ENCODE measurements around the gene HDGFL3.
A peak's percentile ranks its signal among the peaks of the same experiment; 100 is the strongest.
"Not testable (repeated sequence)": the region's sequence is repeated elsewhere in the genome, so short reads cannot be mapped to it uniquely, and the experiment has no call there.

The HDGFL3 gene

DNA sequence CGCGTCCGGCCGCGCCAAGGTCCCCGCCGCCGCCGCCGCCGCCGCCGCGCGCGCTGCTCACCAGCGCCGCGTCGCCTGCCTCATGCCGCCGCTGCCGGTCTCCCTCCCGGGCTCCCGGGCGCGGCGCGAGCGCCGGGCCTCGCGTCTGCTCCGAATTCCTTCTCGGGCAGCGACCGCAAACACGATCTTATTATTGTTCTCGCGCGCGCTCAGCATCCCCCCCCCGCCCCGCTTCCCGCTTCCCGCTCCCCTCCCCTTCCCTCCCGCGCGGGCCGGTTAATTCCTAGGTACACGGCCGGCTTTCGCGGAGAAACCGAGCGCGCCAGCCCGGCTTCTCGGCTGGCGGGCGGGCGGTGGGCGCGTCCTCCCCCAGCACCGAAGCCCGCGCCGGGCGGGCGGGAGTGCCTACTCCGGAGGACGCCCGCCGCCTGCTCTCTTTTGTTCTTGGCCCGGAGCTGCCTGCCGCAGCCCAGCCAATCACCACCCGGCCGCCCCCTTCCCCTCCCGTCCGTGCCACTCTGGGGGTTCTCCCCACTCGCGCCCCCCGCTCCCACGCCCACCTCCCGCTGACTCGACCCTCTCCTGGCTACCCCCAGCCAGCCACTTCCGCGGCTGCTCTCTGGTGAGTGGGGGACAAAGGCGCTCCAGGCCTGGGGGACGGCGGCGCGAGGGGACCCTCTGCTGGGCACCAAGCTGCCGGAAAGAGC, at the start of gene HDGFL3:
HDGFL3 (minus strand) TSS at position 164 of the 707 bp plus-strand sequence. CDS start 409 bp downstream, outside the sequence.
- DNase-seq, result peak; percentile 66

DNA sequence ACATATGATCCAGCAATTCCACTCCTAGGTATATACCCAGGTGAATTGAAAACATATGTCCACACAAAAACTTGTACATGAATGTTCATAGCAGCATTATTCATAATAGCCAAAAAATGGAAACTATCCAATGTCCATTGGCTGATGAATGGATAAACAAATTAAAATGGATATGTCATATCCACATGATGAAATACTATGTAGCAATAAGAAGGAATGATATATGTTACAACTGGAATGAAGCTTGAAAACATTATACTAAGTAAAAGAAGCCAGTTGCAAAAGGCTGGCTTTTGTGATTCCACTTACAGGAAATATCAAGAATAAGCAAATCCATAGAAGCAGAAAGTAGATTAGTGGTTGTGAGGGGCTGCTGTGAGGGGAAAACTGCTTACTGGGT, 43.2 kb upstream of the HDGFL3 start:
- DNase-seq, result no peak

DNA sequence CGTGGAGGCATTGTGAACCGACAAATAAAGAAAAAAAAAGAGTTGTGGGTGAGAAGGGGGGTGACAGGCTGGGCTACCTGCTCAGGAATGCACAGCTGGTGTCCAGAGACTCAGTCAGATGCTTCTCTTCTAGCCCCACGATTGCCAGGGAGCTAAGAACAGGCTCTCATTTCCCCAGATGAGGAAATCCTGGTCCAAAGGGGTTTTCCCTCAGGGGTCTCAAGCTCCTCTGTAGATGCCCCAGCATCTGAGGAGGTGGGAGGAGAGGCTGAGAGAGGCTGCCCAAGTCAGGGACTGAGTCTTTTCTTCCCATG, 41.4 kb upstream of the HDGFL3 start:
- no peak for DNase-seq

DNA sequence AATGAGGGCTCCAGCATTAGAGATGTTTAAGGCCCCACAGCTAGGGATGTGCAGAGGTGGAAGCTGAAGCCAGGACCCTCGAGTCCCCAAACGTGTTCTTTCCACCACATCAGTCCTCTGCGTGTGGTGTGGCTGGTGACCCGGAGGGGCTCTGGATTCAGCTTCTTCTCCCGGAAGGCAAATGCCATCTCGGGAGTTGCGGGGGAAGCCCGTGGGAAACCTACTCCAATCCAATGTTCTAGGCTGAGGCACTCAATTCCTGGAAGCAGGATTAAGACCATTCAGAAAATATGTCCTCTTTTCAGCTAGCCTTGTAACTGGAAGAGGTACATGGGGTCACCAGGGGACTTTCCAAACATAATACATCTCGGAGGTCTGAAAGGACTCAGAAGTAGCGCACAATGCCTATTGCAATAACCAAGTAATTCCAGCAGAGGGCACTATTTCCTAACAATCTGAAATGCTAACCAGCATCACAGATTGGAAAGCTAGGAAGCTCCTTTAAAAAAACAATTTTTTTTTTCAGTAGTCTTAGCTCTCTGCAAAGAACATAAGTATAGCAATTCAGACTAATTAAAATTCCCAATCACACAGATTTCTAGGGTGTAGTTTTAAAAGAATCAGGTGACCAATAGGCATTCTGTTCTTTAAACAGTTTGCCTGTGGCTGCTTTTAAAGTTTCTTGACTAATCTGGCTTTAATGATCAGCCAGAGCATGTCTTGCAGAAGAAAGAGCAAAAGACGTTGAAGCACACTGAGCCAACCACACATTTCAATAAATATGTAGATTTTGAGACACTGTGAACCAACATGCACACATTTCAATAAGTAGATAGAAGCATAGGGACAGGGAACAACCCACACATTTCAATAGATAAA, 40.8 kb upstream of the HDGFL3 start:
- DNase-seq, result no peak

DNA sequence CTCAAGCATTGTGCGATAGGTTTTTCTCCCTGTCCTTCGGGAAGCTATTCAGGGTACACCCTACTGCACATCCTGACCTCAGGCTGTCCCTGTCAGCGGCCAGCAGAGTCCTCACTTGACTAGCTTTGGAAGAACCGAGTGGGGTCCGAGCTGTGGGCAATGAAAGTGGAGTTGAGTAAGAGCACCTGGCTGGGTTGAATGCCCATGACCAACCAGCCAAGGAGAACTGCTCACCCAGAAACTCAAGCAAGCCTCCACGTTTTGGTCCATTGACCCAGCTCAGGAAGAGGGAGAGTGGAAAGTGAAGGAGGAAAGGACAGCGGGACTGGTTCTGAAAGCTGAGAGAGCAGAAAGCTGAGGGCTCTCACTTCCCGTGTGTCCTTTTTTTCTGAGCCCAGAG, 36.0 kb upstream of the HDGFL3 start:
- DNase-seq, result no peak

DNA sequence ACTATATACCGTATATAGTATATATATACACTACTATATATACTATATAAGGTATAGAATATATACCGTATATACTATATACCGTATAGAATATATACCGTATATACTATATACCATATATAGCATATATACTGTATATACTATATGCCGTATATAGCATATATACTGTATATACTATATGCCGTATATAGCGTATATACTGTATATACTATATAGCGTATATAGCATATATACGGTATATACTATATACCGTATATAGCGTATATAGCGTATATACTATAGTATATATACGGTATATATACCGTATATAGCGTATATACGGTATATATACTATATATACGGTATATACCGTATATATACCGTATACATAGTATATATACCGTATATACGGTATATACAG, 22.6 kb upstream of the HDGFL3 start:
- no peak for DNase-seq

DNA sequence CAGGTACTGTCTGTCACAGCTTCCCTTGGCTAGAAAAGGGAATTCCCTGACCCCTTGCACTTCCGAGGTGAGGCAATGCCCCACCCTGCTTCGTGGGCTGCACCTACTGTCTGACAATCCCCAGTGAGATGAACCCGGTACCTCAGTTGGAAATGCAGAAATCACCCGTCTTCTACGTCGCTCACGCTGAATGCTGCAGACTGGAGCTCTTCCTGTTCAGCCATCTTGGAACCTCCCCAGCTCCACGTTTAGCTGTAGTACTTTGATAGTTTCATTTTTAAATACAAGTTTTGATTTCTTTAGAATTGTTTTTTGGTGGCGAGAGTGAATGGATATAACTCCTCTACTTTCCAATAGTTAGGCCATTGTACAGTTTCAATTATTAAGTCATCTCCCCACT, 17.8 kb upstream of the HDGFL3 start:
- no peak for DNase-seq

DNA sequence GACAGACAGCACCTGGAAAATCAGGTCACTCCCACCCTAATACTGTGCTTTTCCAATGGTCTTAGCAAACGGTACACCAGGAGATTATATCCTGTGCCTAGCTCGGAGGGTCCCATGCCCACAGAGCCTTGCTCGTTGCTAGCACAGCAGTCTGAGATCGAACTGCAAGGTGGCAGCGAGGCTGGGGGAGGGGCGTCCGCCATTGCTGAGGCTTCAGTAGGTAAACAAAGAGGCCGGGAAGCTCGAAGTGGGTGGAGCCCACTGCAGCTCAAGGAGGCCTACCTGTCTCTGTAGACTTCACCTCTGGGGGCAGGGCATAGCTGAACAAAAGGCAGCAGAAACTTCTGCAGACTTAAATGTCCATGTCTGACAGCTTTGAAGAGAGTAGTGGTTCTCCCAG, 14.2 kb upstream of the HDGFL3 start:
- DNase-seq, result not testable (repeated sequence)

DNA sequence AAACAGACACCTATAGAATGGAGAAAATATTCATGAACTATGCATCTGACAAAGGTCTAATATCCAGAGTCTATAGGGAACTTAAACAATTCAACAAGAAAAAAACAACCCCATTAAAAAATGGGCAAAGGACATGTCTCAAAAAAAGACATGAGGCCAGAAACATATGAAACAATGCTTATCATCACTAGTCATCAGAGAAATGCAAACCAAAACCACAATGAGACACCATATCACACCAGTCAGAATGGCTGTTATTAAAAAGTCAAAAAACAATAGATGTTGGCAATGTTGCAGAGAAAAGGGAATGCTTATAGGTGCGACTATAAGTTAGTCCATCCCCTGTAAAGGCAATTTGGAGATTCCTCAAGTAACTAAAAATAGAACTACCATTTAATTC, 11.4 kb upstream of the HDGFL3 start:
- DNase-seq, result no peak

DNA sequence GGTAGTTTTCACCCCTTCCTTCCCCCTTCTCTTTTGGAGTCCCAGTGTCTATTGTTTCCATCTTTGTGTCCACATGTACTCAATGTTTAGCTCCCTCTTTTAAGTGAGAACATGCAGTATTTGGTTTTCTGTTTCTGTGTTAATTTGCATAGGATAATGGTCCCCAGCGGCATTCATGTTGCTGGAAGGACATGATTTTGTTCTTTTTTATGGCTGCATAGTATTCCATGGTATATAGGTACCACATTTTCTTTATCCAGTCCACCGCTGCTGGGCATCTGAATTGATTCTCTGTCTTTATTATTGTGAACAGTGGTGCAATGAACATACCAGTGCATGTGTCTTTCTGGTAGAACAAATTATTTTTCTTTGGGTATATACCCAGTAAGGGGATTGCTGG, 7.7 kb upstream of the HDGFL3 start:
- no peak for DNase-seq

DNA sequence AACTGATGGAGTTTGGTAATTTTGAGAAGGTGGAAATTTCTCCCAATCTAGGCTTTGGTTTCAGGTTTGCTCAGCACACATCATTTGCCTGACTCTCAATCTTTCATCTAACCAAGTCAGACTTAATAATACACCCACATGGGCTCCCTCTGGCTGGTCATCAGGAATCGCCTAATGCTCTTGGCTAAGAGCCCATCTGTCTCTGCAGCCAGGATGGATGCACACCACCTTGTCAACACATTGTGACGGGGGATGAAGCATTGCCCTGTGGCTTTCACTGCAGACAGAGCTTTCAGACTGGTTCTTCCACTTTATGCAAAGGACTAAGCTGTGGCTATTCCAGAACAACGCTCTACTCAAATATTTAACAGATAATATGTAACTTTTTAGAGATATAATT, 3.0 kb upstream of the HDGFL3 start:
- DNase-seq, result peak; percentile 29

DNA sequence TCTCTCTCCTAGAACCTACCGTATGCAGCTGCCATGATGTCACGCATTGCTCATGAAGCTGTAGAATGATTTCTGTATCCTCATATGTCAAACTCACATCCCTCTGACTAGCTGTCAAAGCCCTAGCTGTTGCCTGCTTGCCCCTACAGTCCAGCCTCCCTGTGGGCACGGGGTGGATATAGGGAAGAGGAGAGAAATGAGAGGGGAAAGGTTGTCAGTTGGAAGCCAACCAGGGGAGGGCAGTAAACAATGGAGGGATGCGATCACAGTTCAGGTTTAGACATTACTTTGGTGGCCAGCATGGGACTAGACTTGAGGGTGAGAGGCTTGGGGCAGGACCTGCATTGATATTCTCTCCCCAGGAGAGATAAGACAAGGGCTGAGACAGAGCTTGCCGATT, 1.7 kb upstream of the HDGFL3 start:
- no peak for DNase-seq

DNA sequence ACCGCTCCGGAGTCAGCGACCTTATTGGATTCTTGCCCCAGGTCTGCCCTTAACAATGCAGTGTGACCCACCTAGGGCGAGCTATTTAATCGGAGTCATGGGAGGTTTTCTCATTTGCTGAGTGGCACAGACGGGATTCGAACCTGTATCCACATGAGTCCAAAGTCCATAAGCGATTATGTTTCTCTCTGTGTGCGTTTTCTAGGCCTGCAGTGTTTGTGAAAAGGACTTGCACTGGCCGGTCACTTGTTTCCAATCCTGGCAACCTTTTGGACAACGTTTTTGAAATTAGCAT, 691 bp upstream of the HDGFL3 start:
- DNase-seq, result no peak

DNA sequence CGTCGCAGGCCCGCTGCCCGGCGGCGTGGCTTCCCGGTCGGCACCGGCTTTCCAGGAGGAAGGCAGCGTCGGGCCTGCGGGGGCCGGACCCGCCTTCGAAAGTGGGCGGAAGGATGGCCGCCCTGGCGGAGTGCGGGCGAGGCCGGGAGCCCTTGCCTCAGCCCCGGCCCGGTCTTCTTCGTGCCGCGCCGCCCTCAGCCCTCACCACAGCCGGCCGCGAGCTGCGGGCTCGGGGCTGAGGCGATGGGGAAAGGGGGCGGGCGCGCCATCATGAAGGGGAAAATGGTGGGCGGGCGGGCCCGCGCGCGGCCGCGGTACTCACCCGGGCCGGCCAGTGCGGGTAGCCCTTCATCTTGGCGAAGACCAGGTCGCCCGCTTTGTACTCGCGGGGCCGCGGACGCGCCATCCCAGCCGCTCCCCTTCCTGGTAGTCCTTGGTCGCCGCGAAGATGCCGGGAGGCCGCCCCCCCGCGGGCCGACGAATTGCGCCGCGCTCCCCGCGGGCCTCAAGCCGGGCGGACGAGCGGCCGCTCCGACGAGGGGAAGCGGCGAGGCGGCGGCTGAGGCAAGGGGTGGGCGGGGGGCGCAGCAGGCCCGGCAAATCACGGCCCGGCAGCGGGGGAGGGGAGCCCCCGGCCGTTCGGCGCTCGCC, 489 bp downstream of the HDGFL3 start:
- no peak for DNase-seq

DNA sequence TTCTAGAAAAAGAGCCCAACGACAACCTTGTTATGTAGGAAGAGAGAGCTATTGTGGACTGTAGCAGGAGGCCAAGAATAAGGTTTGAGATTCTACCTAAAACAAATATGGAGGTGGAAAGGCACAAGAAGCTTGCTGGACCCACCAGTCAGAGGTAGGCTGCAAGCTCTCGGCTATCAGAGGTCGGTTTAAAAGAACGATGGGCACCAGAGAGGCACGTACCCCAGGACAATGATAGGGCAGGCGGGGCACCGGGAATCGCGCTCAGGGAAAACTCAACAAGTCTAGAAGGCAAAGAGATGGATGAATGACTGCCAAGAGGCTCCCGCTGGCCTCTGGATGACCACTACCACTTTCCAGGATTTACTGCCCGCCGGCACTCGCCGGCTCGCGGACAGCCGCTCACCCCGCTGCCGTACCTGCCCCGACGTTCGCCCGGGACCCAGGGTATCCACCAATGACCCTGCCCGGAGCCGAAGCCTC, 1.1 kb downstream of the HDGFL3 start:
- no peak for DNase-seq

DNA sequence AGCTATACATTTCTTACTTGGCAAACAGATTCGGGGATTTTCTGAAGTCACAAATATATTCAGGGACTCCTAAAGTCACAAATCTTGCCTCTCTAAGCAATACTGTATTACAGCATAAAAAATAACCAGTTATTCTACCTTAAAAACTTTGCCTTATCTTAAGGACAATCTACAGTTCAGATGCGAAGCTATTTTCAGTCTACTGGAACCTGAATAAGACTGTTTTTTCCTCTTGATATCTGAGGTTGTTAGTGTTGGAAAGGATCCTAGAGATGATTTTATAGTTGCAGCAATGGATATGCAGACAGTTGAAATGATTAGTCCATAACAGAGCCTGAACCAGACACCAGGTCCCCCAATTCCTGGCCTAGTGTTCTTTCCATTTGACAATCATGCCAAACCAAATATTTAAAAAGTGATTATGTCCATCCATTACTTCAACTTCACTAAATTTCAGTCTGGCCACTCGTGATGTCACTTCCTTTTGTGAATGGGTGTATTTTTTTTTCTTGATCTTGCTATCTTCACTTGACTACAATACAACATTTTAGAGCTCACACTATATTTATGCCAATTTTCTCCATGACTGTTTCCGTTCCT, 1.8 kb downstream of the HDGFL3 start:
- DNase-seq, result no peak

DNA sequence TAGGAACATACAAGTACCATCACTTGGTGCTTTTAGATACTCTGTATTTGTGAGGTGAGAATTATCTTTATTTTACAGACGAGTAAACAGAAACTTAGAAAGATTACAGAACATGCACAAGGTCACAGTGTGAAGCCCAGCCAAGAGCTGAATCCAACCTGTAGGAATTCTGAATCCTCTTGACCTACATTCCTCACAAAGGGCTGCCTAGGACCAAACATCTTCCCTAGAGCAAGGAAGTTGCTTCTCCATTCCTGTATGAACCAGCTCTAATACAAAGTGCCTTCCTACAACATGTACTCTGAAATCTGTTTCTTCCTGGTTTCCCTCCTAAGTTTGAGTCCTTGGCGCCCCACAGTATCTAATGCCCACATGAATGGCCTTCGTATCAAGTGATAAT, 2.9 kb downstream of the HDGFL3 start:
- no peak for DNase-seq

DNA sequence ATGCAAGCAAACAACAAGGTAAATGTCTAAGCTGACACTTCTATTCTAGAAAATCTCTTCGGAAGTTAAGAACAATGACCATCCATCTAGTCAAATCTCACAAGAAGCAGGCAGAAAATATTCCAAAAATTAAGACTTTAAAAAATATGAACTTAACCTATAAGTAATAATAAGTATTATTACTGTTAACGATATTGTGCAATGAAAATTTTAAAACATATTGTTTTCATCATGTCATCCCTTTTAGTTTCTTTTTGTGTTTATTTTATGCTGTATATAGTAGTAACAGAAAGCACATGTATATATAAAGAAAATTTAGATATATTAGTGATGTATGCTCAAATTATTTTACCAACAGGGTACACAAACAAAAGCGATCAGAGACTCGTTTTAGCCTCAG, 4.1 kb downstream of the HDGFL3 start:
- no peak for DNase-seq

DNA sequence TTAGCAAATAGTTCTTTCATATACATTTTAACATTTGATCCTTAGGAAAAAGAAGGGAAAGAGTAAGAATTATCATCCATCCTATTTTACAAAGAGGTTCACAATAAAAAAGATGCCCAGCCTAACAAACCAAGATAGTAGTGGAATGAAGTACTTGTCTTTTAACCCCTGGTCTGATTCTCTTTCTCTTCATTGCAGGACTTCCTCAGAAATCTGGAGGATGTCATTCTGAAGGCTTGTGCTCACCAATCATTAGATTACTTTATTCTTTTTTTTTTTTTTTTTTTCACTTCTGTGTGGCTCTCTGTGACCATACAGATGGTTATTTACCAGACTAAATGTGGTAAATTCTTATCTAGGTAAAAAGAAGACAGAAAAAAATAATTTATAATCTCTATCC, 7.0 kb downstream of the HDGFL3 start:
- no peak for DNase-seq

DNA sequence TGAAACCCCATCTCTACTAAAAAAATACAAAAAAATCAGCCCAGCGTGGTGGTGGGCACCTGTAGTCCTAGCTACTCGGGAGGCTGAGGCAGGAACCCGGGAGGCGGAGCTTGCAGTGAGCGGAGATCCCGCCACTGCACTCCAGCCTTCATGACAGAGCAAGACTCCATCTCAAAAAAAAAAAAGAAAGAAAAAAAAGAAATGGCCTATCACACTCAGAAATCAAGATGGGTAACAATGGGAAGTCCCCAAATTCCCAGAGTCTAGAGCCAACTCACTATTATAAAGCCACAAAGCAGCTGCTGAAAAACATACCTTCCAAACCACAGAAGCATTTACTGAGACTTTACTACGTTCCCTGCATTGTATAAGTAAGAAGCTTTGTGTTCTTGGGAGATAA, 7.5 kb downstream of the HDGFL3 start:
- no peak for DNase-seq

DNA sequence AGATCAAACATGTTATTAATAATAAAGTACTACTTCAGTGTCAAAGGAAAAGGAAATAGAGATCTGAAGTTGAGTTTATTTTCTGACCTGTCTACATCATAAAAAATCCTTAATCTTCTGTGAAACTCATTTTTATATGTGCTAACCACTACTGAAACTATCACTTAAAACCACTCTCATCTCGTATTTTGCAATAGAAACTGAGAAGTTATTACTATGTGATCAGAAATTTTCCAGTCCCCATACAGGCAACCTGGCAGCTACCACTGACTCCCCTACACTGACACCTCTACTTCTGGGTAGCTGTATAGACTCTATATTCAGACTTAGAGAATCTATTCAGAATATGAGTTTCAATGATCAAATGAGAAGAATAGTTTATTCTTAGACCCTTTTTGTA, 8.3 kb downstream of the HDGFL3 start:
- DNase-seq, result no peak

DNA sequence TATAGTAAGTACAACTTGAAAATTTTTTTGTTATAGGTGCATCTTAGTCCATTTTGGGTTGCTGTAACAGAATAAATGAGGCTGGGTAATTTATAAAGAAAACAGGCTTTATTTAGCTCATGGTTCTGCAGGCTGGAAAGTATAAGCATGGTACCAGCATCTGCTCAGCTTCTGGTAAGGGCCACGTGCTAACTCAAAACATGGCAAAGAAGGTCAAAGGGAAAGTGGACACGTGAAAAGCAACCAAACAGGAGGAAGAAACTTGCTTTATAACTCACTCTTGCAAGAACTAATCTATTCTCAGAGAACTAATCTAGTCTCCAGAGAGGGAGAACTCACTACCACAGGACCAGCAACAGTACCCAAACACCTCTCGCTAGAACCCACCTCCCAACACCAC, 9.1 kb downstream of the HDGFL3 start:
- no peak for DNase-seq

DNA sequence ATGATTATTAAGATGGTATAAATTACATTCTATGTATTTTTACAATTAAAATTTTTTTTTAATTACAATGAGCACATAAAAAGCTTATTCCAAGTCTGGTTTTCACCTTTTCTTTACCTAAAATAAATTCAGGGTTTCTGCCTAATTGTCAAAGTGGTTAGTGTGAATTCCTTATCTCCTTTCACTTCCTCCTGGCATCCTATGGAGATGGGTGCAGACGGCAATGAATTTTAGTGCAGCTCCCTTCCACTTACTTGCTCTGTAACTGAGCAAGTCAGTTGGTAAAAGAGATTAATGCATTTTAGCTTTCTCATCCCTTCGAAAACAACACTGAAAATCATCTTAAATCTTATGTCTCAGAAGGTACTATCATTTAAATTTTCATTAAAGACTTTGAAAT, 13.1 kb downstream of the HDGFL3 start:
- no peak for DNase-seq

DNA sequence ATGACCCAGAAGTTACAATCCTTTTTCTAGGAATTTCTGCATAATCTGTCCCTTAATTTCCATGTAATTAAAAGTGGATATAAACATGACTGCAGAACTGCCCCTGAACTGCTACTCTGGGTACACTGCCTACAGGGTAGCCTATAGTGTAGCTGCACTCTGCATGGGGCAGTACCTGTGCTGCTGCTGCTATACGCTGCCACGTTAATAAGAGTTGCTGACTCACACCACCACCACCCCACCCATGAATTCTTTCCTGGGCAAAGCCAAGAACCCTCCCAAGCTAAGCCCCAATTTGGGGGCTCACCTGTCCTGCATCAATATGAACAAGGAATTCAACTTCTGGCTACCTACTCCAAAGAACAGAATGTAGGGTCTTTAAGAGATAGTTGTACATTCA, 13.9 kb downstream of the HDGFL3 start:
- DNase-seq, result no peak
